GM23338 (cell line): ENCODE data around the gene PRKG2. TPM values are rescaled to one million over a fixed set of nuclear protein-coding genes. Genes with fewer than 3 reads are reported as not detected.

ENCODE experiments used
- ATAC-seq: fragments of 200-7000 bp; cut with Tn5 transposase; 3 replicates; pipeline ENCODE4 v1.9.1; 2020
- DNase-seq: peaks from one replicate; pipeline ENCODE4 v3.0.0-alpha.2; 2015; ENCODE audit warnings: low spot score
- H2AFZ ChIP-seq: fragments of 200-600 bp; sonication (generic); 2 replicates; pipeline ENCODE4 v1.8.0; 2016; ENCODE audit warnings: antibody characterized with exemption, mild to moderate bottlenecking, moderate library complexity
- H3F3A ChIP-seq: fragments of 200-600 bp; sonication (generic); replicated peaks from 2 replicates; pipeline ENCODE4 v1.8.0; 2017; ENCODE audit warnings: antibody characterized with exemption, mixed run types, low read depth
- H3K27ac ChIP-seq: fragments of 200-600 bp; sonication (generic); 2 replicates; pipeline ENCODE4 v1.6.1; 2016; ENCODE audit warnings: low read depth
- H3K27me3 ChIP-seq: fragments of 200-600 bp; sonication (generic); 2 replicates; pipeline ENCODE4 v1.8.0; 2016; ENCODE audit warnings: mild to moderate bottlenecking, mixed run types, moderate library complexity; ENCODE audit not compliant: insufficient read depth
- H3K36me3 ChIP-seq: fragments of 200-600 bp; sonication (generic); 2 replicates; pipeline ENCODE4 v1.8.0; 2016; ENCODE audit warnings: mild to moderate bottlenecking; ENCODE audit not compliant: insufficient read depth
- H3K4me1 ChIP-seq: fragments of 200-600 bp; sonication (generic); 2 replicates; pipeline ENCODE4 v1.8.0; 2016; ENCODE audit warnings: mild to moderate bottlenecking, moderate library complexity; ENCODE audit not compliant: insufficient read depth
- H3K4me2 ChIP-seq: fragments of 200-600 bp; sonication (generic); 2 replicates; pipeline ENCODE4 v1.7.1; 2017; ENCODE audit warnings: mixed run types
- H3K4me3 ChIP-seq: fragments of 200-600 bp; sonication (generic); 2 replicates; pipeline ENCODE4 v1.6.1; 2016; ENCODE audit warnings: mixed run types
- H3K79me2 ChIP-seq: fragments of 200-600 bp; sonication (generic); replicated peaks from 2 replicates; pipeline ENCODE4 v1.8.0; 2017; ENCODE audit warnings: mild to moderate bottlenecking; ENCODE audit not compliant: insufficient read depth
- H3K9me2 ChIP-seq: fragments of 200-600 bp; sonication (generic); 2 replicates; pipeline ENCODE4 v1.8.0; 2017; ENCODE audit not compliant: insufficient read depth
- H4K20me1 ChIP-seq: fragments of 200-600 bp; sonication (generic); replicated peaks from 2 replicates; pipeline ENCODE4 v1.8.0; 2017; ENCODE audit warnings: mild to moderate bottlenecking; ENCODE audit not compliant: insufficient read depth
- H3K27ac Mint-ChIP-seq: 2 replicates; pipeline ENCODE4 v1.8.0; 2020; ENCODE audit warnings: inconsistent platforms, mild to moderate bottlenecking, moderate library complexity, mixed read lengths
- H3K27me3 Mint-ChIP-seq: 3 replicates; pipeline ENCODE4 v1.8.0; 2022; ENCODE audit warnings: low read depth, mild to moderate bottlenecking, moderate library complexity, mixed read lengths, inconsistent platforms; ENCODE audit not compliant: insufficient read depth, poor library complexity
- H3K36me3 Mint-ChIP-seq: 3 replicates; pipeline ENCODE4 v1.8.0; 2021; ENCODE audit warnings: low read depth, mild to moderate bottlenecking, inconsistent platforms, moderate library complexity, mixed read lengths
- H3K4me1 Mint-ChIP-seq: 3 replicates; pipeline ENCODE4 v1.8.0; 2020; ENCODE audit warnings: mild to moderate bottlenecking, inconsistent platforms, mixed read lengths
- H3K4me3 Mint-ChIP-seq: 3 replicates; pipeline ENCODE4 v1.8.0; 2021; ENCODE audit warnings: moderate library complexity, mild to moderate bottlenecking, inconsistent platforms, mixed read lengths
- H3K9me3 Mint-ChIP-seq: 3 replicates; pipeline ENCODE4 v1.8.0; 2020; ENCODE audit warnings: moderate library complexity, mild to moderate bottlenecking, inconsistent platforms, mixed read lengths
- CREB1 ChIP-seq: fragments of 250-450 bp; sonication (Bioruptor Pico); IDR thresholded peaks from 2 replicates; pipeline ENCODE4 v1.5.0; 2020; ENCODE audit warnings: low read depth, mild to moderate bottlenecking, moderate library complexity
- ETS1 ChIP-seq: IDR thresholded peaks from 2 replicates; pipeline ENCODE4 v1.6.1; 2016; ENCODE audit warnings: antibody characterized with exemption
- EZH2 ChIP-seq: fragments of 200-600 bp; sonication (generic); IDR thresholded peaks from one replicate; pipeline ENCODE4 v1.8.0; 2017; ENCODE audit warnings: antibody characterized with exemption, mild to moderate bottlenecking, low read depth; ENCODE audit not compliant: unreplicated experiment
- EZH2phosphoT487 ChIP-seq: fragments of 200-600 bp; sonication (generic); IDR thresholded peaks from one replicate; pipeline ENCODE4 v1.8.1; 2018; ENCODE audit warnings: antibody characterized with exemption; ENCODE audit not compliant: unreplicated experiment
- JUNB ChIP-seq: IDR thresholded peaks from one replicate; pipeline ENCODE4 v1.6.1; 2016; ENCODE audit warnings: antibody characterized with exemption; ENCODE audit not compliant: unreplicated experiment
- NANOG ChIP-seq: IDR thresholded peaks from 2 replicates; pipeline ENCODE4 v1.6.1; 2016; ENCODE audit warnings: antibody characterized with exemption, borderline replicate concordance
- POLR2AphosphoS5 ChIP-seq: IDR thresholded peaks from 2 replicates; pipeline ENCODE4 v1.6.1; 2016; ENCODE audit warnings: antibody characterized with exemption, low read depth
- REST ChIP-seq: IDR thresholded peaks from one replicate; pipeline ENCODE4 v1.6.1; 2018; ENCODE audit warnings: antibody characterized with exemption; ENCODE audit not compliant: unreplicated experiment
- STAT1 ChIP-seq: IDR thresholded peaks from one replicate; pipeline ENCODE4 v1.6.1; 2016; ENCODE audit warnings: antibody characterized with exemption; ENCODE audit not compliant: unreplicated experiment
- ZNF114 ChIP-seq: fragments of 250-450 bp; sonication (Bioruptor Pico); IDR thresholded peaks from 2 replicates; pipeline ENCODE4 v1.5.0; 2020; ENCODE audit warnings: mild to moderate bottlenecking, moderate library complexity
- ZNF462 ChIP-seq: fragments of 250-450 bp; sonication (Bioruptor Pico); IDR thresholded peaks from 2 replicates; pipeline ENCODE4 v1.5.0; 2020; ENCODE audit warnings: mild to moderate bottlenecking, moderate library complexity
- polyA plus RNA-seq: library from polyadenylated mRNA; unstranded; fragments of >200 nt; fragmentation: Nextera tagmentation; extraction: Ambion mirVana; gene quantifications from 2 replicates; pipeline ENCODE4 v1.2.1, GENCODE V29; 2016
- total RNA-seq: library from RNA; depleted of rRNA; stranded (reverse); fragments of >200 nt; shearing (Covaris generic); gene quantifications from 2 replicates; pipeline ENCODE4 v1.2.3, GENCODE V29; 2014

The PRKG2 gene
- total and polyA plus RNA-seq, 2 experiments from 2014 or later: 1.9 to 3.6 TPM

- H3K4me3 Mint-ChIP-seq: no peak overlapping the region
- H4K20me1 ChIP-seq: no peaks in the 10 kb centered on the region
- peaks cover 2% of the 10 kb centered on the region for H3K27me3 Mint-ChIP-seq
- no peak overlapping the region for H3K27ac Mint-ChIP-seq
- TF ChIP-seq POLR2AphosphoS5 (no peak), CREB1 (CRISPR knock-in tag) (no peak)
- no peak overlapping the region for H3K4me2 ChIP-seq
- no peaks in the 10 kb centered on the region for H3K36me3 ChIP-seq
- H3K27me3 ChIP-seq: no peaks in the 10 kb centered on the region
- no peak for ATAC-seq
- H3K9me3 Mint-ChIP-seq: no peaks in the 10 kb centered on the region
- H3K27ac ChIP-seq: no peak overlapping the region
- H3K79me2 ChIP-seq: no peaks in the 10 kb centered on the region
- no peak overlapping the region for H3K4me3 ChIP-seq
- peak overlapping the region; percentile 14; the same call in 1 of the 2 replicates for H2AFZ ChIP-seq
- H3K4me1 Mint-ChIP-seq: no peaks in the 10 kb centered on the region
- no peaks in the 10 kb centered on the region for H3K36me3 Mint-ChIP-seq
- no peak for DNase-seq
- H3K4me1 ChIP-seq: no peaks in the 10 kb centered on the region
- no peaks in the 10 kb centered on the region for H3F3A ChIP-seq
- 0 out of 2 replicates have a peak, but pooled peaks cover 2% of the 10 kb centered on the region for H3K9me2 ChIP-seq
Measured at GRCh38 chr4:81204571-81204970, 10.5 kb downstream of the PRKG2 start.

DNA sequence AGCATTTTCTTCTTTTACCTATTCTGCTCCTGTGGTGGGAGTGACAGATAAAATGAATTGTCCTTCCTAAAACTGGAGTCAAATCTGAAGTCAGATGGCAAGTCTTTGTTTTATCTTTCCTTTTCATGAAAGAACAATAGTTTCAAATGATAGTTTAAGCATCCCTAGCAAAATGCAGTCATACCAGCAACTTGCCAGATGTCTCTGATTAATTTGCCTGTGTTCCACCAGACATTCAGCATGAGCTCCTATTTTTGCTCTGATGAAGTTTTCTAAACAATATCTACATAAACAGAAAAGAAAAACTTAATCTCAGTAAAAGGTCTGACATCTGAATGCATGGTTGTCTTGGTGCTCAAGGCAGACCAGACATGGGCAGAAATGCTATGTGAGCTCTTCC, 15.2 kb downstream of the PRKG2 start:
- H3K4me2 ChIP-seq: no peak overlapping the region
- DNase-seq (no peak), ATAC-seq (no peak)
- H3K9me2 ChIP-seq: no peaks in the 10 kb centered on the region
- H3K36me3 ChIP-seq: no peaks in the 10 kb centered on the region
- no peaks in the 10 kb centered on the region for H3F3A ChIP-seq
- no peak overlapping the region for H3K27ac ChIP-seq
- no peaks in the 10 kb centered on the region for H3K79me2 ChIP-seq
- no peaks in the 10 kb centered on the region for H3K4me1 ChIP-seq
- Mint-ChIP-seq H3K4me1 (no peaks in the 10 kb centered on the region), H3K9me3 (no peaks in the 10 kb centered on the region), H3K36me3 (no peaks in the 10 kb centered on the region), H3K27ac (no peak overlapping the region), H3K27me3 (no peaks in the 10 kb centered on the region), H3K4me3 (no peak overlapping the region)
- no peak overlapping the region for H2AFZ ChIP-seq
- no peaks in the 10 kb centered on the region for H3K27me3 ChIP-seq
- H3K4me3 ChIP-seq: no peak overlapping the region
- H4K20me1 ChIP-seq: no peaks in the 10 kb centered on the region
- no peak for TF ChIP-seq STAT1
- no peak for TF ChIP-seq NANOG
- TF ChIP-seq EZH2: no peak
- TF ChIP-seq ZNF114 (CRISPR knock-in tag): no peak
- no peak for TF ChIP-seq POLR2AphosphoS5
- no peak for TF ChIP-seq ETS1
- TF ChIP-seq CREB1 (CRISPR knock-in tag): no peak
- TF ChIP-seq JUNB: no peak
- no peak for TF ChIP-seq REST
- TF ChIP-seq ZNF462 (CRISPR knock-in tag): no peak
- TF ChIP-seq EZH2phosphoT487: no peak
